Upper lobe of left lung (tissue), 4 donors: ENCODE measurements around the gene GPC2.

Source experiments
- EP300 ChIP-seq, 4 donors: sonication (generic); formaldehyde crosslinking; IDR thresholded peaks; one replicate each; pipeline ENCODE4 v1.5.1; 2017; ENCODE audit warnings: antibody characterized with exemption in 4 of 4, control low read depth in 2 of 4
- POLR2A ChIP-seq, 4 donors: fragments of 450-650 bp; IDR thresholded peaks; one replicate each; pipeline ENCODE4 v1.5.1; 2016 to 2017; ENCODE audit warnings: antibody characterized with exemption in 4 of 4, mild to moderate bottlenecking in 2 of 4
- POLR2AphosphoS5 ChIP-seq, 2 donors: sonication (generic); formaldehyde crosslinking; IDR thresholded peaks; one replicate each; pipeline ENCODE4 v1.5.1; 2017; ENCODE audit warnings: antibody characterized with exemption in 2 of 2
- TF ChIP-seq, protein P1 (sequence below), 6 experiments: fragments of 450-650 bp in 4 of 6; fragments of 200-600 bp in 2 of 6; sonication (generic) in 2 of 6; IDR thresholded peaks; one replicate each; pipeline ENCODE4 v1.5.1; 2016 to 2019; ENCODE audit warnings: antibody characterized with exemption in 6 of 6

DNA sequence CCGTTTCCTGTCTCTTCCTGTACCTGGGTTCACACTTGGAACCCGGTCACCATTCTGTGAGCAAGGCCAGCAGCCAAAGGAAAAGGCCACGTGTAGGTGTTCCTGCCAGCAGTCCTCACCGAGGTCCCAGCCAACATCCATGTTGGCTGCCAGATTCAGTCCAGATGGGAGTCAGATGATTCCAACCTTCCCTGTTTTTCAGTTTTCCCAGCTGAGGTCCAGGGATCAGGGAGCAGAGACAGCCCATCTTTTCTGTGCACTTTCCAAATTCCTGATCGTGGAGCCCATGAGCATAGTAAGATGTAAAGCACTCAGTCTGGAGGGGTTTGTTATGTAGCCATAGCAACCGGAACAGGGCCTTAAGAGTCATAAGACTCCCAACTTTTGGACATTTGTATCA, 38.7 kb upstream of the GPC2 start:
- TF ChIP-seq, protein P1, sequence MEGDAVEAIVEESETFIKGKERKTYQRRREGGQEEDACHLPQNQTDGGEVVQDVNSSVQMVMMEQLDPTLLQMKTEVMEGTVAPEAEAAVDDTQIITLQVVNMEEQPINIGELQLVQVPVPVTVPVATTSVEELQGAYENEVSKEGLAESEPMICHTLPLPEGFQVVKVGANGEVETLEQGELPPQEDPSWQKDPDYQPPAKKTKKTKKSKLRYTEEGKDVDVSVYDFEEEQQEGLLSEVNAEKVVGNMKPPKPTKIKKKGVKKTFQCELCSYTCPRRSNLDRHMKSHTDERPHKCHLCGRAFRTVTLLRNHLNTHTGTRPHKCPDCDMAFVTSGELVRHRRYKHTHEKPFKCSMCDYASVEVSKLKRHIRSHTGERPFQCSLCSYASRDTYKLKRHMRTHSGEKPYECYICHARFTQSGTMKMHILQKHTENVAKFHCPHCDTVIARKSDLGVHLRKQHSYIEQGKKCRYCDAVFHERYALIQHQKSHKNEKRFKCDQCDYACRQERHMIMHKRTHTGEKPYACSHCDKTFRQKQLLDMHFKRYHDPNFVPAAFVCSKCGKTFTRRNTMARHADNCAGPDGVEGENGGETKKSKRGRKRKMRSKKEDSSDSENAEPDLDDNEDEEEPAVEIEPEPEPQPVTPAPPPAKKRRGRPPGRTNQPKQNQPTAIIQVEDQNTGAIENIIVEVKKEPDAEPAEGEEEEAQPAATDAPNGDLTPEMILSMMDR (IDR thresholded peaks at IDR 0.05): no peak
- TF ChIP-seq POLR2A (IDR thresholded peaks at IDR 0.05) (no peak), EP300 (IDR thresholded peaks at IDR 0.05) (no peak), POLR2AphosphoS5 (IDR thresholded peaks at IDR 0.05) (no peak)
